Neuron (in vitro differentiated cells): ENCODE measurements around the gene STX1B.

Experiments
- H2AFZ ChIP-seq: one replicate; pipeline ENCODE4 v1.6.1; 2013; ENCODE audit warnings: low read depth, mild to moderate bottlenecking, inconsistent platforms, low read length, moderate library complexity
- H3K27me3 ChIP-seq: one replicate; pipeline ENCODE4 v1.6.1; 2013; ENCODE audit warnings: low read length; ENCODE audit not compliant: insufficient read depth
- H3K36me3 ChIP-seq: one replicate; pipeline ENCODE4 v1.6.1; 2013; ENCODE audit warnings: low read length; ENCODE audit not compliant: insufficient read depth
- H3K4me1 ChIP-seq: one replicate; pipeline ENCODE4 v1.6.1; 2013; ENCODE audit warnings: low read length; ENCODE audit not compliant: insufficient read depth
- H3K4me3 ChIP-seq: 2 replicates; pipeline ENCODE4 v1.5.1; 2013; ENCODE audit warnings: mild to moderate bottlenecking, low read length, moderate library complexity
- H3K9me3 ChIP-seq: one replicate; pipeline ENCODE4 v1.6.1; 2013; ENCODE audit warnings: low read length

STX1B gene

DNA sequence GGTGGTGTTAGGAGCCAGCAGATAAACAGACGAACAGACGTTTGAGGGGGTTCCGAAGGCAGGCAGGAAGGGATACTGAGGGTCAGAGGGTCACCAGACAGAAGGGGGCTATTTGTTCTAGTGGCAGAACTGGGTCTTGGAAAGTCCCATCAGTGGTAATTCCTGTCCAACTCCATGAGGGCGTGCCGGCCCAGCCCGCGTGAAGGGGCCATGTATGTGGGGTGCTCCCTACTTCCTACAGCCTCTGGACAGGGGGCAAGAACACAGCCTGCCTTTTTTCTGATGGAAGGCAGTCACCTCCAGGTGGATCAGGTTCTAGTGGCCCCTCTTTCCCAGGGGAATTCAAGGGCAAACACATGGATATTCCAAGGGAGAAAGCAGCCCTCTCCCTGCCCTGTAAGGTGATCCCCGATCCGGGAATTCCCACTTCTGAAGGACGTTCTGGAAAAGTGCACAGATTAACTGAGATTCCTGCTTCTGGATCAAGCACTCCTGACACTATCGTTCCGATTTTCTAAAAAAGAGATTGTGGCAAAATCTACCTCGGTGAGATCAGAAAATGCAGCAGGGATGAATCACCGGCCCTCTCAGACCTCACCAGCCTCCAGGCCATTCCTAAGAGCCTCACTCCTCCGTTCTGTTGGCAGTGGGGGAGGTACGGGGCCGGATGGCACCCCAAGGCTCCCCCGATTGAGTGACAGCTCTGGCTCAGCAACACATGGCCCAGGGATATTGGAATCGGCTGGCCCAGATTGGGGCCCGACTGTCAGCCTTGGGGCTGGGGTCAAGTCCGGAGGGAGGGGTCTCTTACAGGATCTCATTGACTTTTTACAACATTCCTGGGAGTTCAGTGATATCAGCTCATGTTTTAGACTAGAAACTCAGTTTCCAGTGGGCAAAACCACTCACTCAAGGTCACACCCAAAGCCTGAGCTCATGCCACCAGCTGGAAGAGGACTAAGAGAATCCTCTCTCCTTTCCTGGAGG, 12.4 kb downstream of the STX1B start:
- peaks cover 5% of the 10 kb centered on the region for H3K9me3 ChIP-seq
- no peaks in the 10 kb centered on the region for H3K36me3 ChIP-seq
- H3K27me3 ChIP-seq = no peaks in the 10 kb centered on the region
- no peak overlapping the region for H3K4me3 ChIP-seq
- H3K4me1 ChIP-seq = peaks cover 5% of the 10 kb centered on the region
- no peak overlapping the region for H2AFZ ChIP-seq

DNA sequence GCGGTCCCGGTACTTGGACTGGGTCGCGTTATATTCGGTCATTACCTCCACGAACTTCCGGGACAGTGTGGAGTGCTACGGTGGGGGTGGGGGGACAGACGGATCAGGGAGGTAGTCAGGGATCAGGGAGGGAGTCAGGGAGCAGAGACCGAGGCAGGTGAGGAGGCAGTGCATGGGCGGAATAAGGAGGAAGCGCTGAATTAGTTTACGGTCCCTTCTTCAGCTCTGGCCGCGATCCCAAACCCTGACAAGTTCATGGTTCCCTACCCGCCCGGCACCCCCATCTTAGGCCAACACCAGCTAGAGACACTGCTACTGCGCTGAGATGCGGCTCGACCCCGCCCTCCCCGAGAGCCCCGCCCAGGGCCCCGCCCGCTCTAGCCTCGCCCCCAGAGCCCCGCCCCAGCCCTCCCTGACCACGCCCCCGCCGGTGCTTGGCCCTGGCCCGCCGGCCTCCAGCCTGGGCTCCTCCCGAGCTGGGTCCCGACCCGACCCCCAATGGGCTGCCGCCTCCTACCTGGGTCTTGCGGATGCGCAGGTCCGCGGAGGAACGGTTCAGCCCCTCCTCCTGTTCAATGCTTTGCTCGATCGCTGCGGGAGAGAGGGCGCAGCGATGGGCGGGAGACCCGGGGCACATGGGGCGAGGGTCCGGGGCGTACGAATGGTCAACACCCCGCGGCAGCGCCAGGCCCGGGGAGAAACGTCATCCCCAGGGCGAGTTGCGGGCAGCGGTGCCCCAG, 13.3 kb downstream of the STX1B start:
- Histone ChIP-seq H2AFZ (no peak overlapping the region), H3K4me3 (no peak overlapping the region), H3K9me3 (peaks cover 5% of the 10 kb centered on the region), H3K27me3 (no peaks in the 10 kb centered on the region), H3K4me1 (peaks cover 2% of the 10 kb centered on the region), H3K36me3 (no peaks in the 10 kb centered on the region)

DNA sequence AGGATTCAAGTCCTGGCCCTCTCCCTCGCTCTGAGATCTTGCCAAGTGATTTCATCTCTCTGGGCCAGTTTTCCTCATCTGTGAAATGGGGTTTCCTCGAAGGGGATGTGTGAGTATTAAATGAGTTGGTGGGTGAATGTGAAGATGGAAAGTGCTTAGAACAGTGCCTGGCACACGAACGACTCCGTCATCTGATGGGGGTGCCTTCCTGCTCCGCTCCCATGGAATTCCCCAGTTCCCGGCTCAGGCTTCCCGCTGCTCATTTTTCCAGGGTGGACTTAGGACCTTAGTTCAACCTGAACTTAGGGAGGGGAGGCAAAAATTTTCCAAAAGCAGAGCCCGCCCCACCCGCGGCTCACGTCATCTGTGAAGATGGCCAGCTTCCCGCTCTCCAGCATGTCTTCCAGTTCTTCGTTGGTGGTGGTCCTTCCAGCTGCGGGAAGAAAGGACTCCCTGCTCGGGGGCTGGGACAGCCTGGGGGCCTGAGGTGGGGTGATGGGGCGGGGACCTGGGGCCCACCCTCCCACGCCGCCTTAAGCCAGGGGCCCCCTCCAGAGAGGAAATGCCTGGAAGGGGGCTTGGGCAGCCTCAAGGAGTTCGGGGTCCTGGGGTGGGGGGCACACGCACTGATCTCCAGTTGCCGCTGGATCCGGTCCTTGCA, 14.0 kb downstream of the STX1B start:
- H3K36me3 ChIP-seq = peaks cover 2% of the 10 kb centered on the region
- H3K27me3 ChIP-seq = no peaks in the 10 kb centered on the region
- H3K4me1 ChIP-seq = no peaks in the 10 kb centered on the region
- H3K4me3 ChIP-seq = no peak overlapping the region
- no peak overlapping the region for H2AFZ ChIP-seq
- H3K9me3 ChIP-seq = peaks cover 5% of the 10 kb centered on the region

DNA sequence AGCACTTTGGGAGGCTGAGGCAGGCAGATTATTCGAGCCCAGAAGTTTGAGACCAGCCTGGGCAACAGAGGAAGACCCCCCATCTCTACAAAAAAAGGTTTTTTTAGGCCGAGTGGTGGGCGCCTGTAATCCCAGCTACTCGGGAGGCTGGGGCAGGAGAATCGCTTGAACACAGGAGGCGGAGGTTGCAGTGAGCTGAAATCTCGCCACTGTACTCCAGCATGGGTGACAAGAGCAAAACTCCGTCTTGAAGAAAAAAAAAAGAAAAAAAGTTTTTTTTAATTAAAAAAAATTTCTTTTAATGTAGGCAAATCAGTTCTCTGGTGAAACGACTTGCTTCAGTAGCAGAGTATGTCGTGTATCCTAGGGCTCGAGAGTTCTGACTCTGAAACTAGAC, 14.5 kb downstream of the STX1B start:
- Histone ChIP-seq H3K9me3 (peaks cover 5% of the 10 kb centered on the region), H3K36me3 (peaks cover 2% of the 10 kb centered on the region), H3K4me1 (no peaks in the 10 kb centered on the region), H3K4me3 (no peak overlapping the region), H3K27me3 (no peaks in the 10 kb centered on the region), H2AFZ (no peak overlapping the region)

DNA sequence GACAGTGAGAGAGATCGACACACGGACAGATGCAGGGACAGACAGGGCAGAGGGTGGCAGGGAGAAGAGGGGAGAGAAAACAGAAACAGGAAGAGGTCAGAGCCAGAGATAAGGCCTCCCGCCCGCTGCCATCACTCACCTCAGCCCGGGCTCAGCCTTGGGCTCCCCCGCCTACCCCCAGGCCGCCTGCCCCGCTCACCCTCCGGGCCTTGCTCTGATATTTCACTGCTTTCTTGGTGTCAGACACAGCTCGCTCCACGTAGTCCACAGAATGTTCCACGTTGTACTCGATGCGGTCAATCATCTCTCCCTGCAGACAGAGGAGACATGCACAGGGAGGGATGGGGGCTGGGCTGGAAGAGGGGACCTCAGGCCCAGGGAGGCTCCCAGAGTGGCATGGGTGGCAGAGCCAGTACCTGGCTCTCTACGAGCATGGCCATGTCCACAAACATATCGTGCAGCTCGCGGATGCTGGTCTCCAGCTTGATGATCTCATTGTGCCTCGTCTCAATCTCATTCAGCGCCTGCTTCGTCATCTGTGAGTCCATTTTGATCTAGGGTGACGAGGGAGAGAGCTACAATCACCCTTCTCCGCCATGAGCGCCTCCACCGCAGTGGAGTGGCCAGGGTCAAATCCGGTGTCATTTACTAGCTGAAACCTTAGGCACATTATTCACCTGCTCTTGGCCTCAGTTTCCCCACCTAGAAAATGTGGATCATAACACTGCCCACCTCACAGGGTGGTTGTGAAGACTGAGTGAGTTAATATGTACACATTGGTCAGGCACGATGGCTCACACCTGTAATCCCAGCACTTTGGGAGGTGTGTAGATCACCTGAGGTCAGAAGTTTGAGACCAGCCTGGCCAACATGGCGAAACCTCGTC, 17.3 kb downstream of the STX1B start:
- H3K9me3 ChIP-seq = peaks cover 5% of the 10 kb centered on the region
- H3K4me3 ChIP-seq = no peak overlapping the region
- H3K27me3 ChIP-seq = no peaks in the 10 kb centered on the region
- H3K4me1 ChIP-seq = no peaks in the 10 kb centered on the region
- H3K36me3 ChIP-seq = peaks cover 2% of the 10 kb centered on the region
- no peak overlapping the region for H2AFZ ChIP-seq

DNA sequence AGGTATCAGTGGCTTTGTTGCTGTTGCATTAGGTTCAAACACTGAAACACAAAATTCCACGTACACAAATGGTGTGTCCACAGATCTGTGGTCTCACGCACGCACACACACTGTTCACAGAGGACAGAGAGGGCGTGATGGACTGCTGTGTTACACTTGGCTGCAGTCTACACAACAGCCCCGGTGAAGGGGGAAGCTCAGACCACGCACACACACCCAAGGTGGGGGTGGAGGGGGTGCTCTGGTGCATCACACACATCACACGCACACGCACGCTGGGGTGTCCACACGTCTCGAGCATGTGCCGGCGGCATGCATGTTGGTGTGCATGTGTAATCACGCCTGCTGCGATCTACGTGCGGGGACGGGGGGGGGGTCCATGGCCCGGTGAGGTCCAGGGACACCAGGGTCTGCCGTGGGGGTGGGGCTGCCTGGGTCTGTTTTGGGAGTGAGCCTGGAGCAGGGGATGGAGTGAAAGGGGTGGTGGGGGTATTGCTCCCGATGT, 18.1 kb downstream of the STX1B start:
- no peak overlapping the region for H2AFZ ChIP-seq

DNA sequence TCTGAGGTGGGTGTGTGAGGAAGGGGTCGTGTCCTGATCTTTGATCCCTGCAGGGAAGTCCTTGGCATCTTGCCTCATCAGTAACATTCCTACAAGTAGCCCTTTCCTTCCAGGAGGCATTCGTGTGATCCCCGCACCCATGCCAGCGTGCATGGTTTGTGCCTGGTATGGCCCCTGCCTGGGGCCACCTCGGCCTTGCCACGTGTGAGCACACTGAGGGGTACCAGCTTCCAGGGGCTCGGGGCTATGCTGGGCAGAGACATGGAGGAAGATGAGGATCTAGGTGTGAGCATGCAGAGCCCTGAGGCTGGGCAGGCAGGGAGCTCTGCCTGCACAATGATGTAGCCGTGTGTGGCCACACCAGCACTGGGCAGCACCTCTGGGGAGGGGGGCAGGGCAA, 19.4 kb downstream of the STX1B start:
- peaks cover 2% of the 10 kb centered on the region for H3K36me3 ChIP-seq
- no peak overlapping the region for H3K4me3 ChIP-seq
- no peaks in the 10 kb centered on the region for H3K4me1 ChIP-seq
- no peaks in the 10 kb centered on the region for H3K9me3 ChIP-seq
- H2AFZ ChIP-seq = no peak overlapping the region
- no peaks in the 10 kb centered on the region for H3K27me3 ChIP-seq

More for the DNA sequence above, 18.1 kb downstream of the STX1B start:
- Histone ChIP-seq H3K27me3 (no peaks in the 10 kb centered on the region), H3K36me3 (peaks cover 2% of the 10 kb centered on the region), H3K4me3 (no peak overlapping the region), H3K4me1 (no peaks in the 10 kb centered on the region), H3K9me3 (peaks cover under 1% of the 10 kb centered on the region)

DNA sequence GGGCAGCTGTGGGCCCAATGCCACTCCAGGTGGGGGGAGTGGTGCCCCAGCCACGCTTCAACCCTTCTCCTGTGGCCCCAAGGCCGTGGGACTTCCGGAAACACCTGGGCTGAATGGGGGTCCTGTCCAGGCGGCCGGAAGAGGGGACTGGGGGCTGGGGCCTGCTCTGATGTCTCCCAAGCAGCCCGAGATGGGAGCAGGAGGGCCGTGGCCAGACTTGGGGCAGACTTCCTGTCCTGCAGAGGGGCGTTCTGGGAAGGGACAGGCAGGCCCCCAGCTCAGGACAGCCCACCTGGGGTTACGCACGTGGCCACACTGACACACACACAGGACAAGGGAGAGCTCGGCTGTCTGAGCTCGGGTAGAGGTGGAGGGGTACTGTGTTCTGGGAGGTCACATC, 20.3 kb downstream of the STX1B start:
- Histone ChIP-seq H2AFZ (no peak overlapping the region), H3K4me3 (no peak overlapping the region), H3K4me1 (peaks cover 4% of the 10 kb centered on the region), H3K9me3 (no peaks in the 10 kb centered on the region), H3K36me3 (peaks cover 2% of the 10 kb centered on the region), H3K27me3 (no peaks in the 10 kb centered on the region)

DNA sequence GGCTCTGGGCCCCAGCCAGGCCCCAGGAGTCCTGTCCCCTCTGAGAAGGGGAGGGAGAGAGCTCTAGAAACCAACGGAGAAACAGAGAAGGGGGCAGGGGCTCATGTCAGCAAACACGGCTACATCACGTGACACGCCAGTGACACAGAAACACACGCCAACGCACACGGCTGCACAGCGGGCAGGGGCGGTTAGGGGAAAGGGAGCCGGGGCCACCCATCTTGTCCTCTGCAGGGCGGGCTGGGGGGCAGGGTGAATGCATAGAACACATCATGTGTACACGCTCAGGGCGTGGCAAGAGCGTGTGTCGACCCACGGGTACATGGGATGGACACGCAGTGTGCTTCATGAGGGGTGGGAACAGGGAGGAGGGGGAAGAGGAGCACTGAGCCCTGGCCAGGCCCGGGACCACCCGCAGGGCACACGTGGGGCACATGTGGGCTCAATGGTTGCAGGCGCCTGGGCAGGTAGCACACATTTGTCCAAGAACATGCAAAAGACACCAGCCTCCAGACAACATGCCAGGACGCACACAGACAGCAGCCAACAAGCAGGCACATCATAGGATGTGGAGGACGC, 20.9 kb downstream of the STX1B start:
- Histone ChIP-seq H3K36me3 (peaks cover 5% of the 10 kb centered on the region), H3K9me3 (no peaks in the 10 kb centered on the region), H3K27me3 (no peaks in the 10 kb centered on the region), H2AFZ (no peak overlapping the region), H3K4me1 (peaks cover 8% of the 10 kb centered on the region), H3K4me3 (no peak overlapping the region)

DNA sequence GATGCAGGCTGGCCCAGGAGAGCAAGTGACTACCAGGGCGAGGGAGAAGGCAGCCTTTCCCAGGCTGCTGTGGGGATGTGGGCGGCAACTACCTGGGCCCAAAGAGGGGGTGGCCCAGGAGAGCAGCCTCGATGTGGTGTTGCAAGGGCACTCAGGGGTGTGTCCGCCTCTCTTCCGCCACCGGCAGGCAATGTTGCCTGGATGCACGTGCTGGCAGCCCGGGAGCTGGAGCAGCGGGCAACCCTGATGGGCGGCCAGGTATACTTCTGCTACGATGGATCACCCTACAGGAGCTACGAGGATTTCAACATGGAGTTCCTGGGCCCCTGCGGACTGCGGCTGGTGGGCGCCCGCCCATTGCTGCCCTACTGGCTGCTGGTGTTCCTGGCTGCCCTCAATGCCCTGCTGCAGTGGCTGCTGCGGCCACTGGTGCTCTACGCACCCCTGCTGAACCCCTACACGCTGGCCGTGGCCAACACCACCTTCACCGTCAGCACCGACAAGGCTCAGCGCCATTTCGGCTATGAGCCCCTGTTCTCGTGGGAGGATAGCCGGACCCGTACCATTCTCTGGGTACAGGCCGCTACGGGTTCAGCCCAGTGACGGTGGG, 22.8 kb downstream of the STX1B start:
- no peaks in the 10 kb centered on the region for H3K9me3 ChIP-seq
- peaks cover 8% of the 10 kb centered on the region for H3K4me1 ChIP-seq
- H3K36me3 ChIP-seq = peaks cover 20% of the 10 kb centered on the region
- no peaks in the 10 kb centered on the region for H3K27me3 ChIP-seq
- no peak overlapping the region for H2AFZ ChIP-seq
- no peak overlapping the region for H3K4me3 ChIP-seq

DNA sequence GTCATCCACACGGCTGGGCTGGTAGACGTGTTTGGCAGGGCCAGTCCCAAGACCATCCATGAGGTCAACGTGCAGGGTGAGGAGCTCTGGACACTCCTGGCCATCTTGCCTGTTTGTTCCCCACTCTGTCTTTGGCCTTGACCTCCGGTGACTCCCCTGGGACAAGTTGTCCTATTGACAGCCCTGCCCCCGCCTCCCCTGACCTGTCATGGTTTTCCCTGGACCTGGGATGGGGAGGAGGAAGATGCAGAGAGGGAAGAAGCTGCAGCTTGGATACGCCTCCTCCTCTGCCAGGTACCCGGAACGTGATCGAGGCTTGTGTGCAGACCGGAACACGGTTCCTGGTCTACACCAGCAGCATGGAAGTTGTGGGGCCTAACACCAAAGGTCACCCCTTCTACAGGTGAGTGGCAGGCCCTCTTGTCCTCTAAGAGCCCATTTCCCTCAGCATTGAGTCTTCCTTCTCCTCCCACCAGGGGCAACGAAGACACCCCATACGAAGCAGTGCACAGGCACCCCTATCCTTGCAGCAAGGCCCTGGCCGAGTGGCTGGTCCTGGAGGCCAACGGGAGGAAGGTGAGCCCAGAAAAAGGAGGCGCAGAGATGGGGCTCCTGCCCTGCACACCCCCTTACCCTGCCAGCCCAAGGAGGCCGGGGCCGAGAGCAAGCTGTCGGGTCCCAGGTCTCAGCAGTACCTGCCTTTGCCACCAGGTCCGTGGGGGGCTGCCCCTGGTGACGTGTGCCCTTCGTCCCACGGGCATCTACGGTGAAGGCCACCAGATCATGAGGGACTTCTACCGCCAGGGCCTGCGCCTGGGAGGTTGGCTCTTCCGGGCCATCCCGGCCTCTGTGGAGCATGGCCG, 24.1 kb downstream of the STX1B start:
- H3K27me3 ChIP-seq = no peaks in the 10 kb centered on the region
- peaks cover 8% of the 10 kb centered on the region for H3K4me1 ChIP-seq
- no peak overlapping the region for H2AFZ ChIP-seq
- no peak overlapping the region for H3K4me3 ChIP-seq
- H3K9me3 ChIP-seq = no peaks in the 10 kb centered on the region
- peaks cover 23% of the 10 kb centered on the region for H3K36me3 ChIP-seq
